GM12873 (cell line): ENCODE data around the gene KATNAL2.

Experiments
- TF ChIP-seq, protein P1 (sequence below): IDR thresholded peaks from 2 replicates; pipeline ENCODE4 v1.5.1; 2012; ENCODE audit warnings: low read depth, mild to moderate bottlenecking, moderate library complexity, low read length, control low read depth; ENCODE audit not compliant: insufficient read depth; ENCODE audit errors: missing control alignments

KATNAL2 gene

DNA sequence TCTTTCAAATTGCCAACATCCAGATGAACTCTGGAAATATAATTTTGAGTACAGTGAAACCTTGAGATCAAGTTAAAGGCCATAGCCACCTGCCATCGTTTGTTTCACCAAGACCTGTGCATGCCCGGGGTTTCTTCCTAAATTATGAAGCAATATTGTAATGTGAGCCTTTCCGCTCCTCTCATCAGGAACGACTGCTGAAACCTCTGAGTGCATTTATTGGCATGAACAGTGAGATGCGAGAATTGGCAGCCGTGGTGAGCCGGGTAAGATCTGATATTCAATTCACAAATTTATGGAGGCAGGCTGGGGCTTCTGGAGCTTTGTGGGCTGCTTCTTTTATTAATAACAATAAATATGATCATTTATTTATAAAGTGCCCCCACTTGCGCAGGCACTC, 145.7 kb downstream of the KATNAL2 start:
- TF ChIP-seq, protein P1, sequence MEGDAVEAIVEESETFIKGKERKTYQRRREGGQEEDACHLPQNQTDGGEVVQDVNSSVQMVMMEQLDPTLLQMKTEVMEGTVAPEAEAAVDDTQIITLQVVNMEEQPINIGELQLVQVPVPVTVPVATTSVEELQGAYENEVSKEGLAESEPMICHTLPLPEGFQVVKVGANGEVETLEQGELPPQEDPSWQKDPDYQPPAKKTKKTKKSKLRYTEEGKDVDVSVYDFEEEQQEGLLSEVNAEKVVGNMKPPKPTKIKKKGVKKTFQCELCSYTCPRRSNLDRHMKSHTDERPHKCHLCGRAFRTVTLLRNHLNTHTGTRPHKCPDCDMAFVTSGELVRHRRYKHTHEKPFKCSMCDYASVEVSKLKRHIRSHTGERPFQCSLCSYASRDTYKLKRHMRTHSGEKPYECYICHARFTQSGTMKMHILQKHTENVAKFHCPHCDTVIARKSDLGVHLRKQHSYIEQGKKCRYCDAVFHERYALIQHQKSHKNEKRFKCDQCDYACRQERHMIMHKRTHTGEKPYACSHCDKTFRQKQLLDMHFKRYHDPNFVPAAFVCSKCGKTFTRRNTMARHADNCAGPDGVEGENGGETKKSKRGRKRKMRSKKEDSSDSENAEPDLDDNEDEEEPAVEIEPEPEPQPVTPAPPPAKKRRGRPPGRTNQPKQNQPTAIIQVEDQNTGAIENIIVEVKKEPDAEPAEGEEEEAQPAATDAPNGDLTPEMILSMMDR = no peak

DNA sequence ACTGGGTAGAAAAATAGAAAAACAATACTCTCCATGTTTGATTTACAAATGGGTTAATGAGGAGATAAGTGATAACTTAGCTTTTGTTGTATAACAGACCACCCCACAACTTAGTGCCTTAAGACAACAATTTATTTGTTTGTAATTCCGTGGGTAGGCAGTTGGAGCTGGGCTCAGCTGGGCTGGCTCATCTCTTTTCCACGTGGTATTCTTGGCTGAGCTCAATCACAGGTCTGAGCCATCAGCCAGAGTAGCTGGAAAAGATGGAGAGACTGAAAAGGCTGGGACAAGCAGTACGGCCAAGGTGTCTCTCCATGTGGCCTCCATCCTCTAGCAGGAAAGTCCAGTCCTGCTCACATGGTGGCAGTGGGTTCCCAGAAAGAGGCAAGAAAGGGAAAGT, 150.2 kb downstream of the KATNAL2 start:
- TF ChIP-seq, protein P1 = no peak

DNA sequence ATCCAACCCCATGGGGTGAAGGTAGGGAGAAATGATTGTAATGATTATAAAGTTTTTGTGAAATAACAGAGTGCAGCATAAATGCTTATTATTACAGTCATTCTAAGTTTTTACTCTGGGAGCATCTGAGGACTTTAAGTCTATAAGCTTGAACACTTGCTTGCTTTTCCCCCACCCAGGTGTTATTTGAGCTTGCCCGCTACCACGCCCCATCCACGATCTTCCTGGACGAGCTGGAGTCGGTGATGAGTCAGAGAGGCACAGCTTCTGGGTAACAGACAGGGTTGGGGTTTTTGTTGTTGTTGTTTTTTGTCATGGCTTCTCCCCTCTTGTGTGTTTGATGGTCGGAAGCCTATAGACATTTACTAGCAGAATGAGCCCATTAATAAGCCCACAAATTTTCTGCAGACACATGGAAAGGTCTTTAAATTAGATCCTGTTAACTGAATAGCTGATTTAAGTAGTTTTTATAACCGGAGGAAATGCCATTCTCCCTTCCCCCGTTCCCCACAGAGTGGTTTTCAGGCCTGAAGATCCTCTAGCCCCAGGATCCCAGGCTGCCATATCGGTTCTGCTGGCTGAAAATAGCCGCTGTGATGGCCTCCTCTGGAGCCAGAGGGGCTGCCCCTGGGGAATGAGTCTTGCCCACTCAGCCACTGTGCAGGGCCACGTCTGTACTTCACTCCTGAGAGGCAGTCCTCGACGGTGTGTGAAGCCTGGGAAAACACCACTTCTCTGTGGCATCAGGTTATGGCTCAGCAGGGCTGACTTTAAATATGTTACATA, 157.9 kb downstream of the KATNAL2 start:
- TF ChIP-seq, protein P1 = no peak

DNA sequence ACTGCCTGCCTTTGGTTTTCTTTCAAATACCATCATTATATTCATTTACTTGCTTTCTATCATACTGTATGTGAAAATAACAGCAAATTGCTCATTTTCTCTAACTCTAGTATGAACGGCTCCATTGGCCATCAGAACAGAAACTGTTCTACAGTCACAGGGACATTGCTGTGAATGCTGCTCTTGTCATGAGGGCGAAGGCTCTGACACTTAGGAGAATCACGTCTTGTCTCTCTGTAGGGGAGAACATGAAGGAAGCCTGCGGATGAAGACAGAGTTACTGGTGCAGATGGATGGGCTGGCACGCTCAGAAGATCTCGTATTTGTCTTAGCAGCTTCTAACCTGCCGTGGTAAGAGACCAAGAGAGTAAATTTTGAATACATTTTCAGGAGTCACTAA, 159.7 kb downstream of the KATNAL2 start:
- TF ChIP-seq, protein P1 = no peak

DNA sequence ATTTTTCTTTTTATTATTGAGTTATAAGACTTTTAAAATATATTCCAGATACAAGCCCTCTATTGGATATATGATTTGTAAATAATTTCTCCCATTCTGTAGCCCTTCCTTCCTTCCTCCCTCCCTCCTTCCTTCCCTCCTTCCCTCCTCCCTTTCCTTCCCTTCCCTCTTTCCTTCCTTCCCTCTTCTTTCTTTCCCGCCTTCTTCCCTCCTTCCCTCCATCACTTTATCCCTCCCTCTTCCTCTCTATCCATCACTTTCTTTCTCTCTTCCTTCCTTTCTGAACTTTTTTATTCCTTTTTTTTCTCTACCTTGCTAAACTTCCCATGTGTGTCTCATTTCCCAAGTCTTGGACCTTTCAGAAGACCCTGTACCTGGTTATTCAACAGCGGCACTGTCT, 163.5 kb downstream of the KATNAL2 start:
- TF ChIP-seq, protein P1 = no peak

DNA sequence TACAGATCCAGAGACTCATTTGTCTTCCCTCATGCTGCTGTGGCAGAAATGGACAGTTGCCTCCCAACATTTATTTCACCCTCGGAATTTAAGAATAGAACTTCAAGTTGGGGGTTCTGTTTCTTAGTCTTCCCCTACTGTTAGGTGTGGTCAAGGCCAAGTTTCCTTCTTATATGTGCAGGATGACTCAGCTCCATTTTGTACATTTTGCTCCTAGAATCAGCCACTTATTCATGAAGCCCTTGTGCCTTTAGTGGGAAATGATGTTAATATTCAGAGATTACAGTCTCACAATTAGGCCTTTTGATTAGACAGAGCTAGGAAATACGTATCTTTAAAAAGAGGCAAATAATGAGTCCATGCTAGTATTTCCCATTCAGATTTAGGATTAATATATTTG, 164.2 kb downstream of the KATNAL2 start:
- TF ChIP-seq, protein P1 = no peak

DNA sequence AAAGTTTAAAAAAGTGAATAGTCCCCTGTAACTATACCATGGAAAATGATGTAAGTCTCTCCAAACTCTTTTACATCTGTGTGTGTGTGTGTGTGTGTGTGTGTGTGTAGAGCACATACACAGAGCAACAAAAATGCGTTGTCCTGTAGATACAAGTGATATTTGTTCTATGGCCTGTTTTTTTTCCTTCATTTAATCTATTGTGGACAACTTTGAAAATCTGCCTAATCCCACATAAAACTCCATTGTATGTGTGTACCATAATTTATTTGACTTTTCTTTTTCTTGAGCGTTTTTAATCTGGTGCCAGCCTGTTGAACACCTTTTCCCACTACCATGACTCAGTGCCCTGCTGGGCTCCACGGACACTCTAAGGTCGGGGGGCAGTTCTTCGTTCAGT, 170.3 kb downstream of the KATNAL2 start:
- TF ChIP-seq, protein P1 = no peak
